Right ventricle myocardium inferior (tissue), 1 donor: ENCODE measurements around the gene EGFR. TPM values are rescaled to one million over a fixed set of nuclear protein-coding genes. Genes with fewer than 3 reads are reported as not detected.

Experiments
- ATAC-seq: fragments of 200-7000 bp; cut with Tn5 transposase; one replicate; pipeline ENCODE4 v1.9.1; 2020; ENCODE audit warnings: mild to moderate bottlenecking, moderate library complexity
- DNase-seq: peaks from one replicate; pipeline ENCODE4 v3.0.0; 2021; ENCODE audit errors: missing footprints
- intact Hi-C: fragments of 100-400 bp; cut with DNase I; formaldehyde crosslinking; loops from one replicate; pipeline ENCODE4 v1.11.0; 2022
- total RNA-seq: library from RNA; stranded (reverse); fragmentation: NEBNext Ultra II Directional; extraction: Animal tissue kit (Norgen Biotek cat#: 25700); gene quantifications from one replicate; pipeline ENCODE4 v1.2.1, GENCODE V29; 2021
- donor health status: DM: no; HTN: yes; CAD: no; lungs with severe emphysema.

The EGFR gene
- total RNA-seq, 1 donor from 2014 or later, result 11.4 TPM

GRCh38 chr7:55004579-55004978, 14.2 kb upstream of the EGFR start:
- intact Hi-C loops, result no loop called here
- ATAC-seq (no peak), DNase-seq (no peak)

DNA sequence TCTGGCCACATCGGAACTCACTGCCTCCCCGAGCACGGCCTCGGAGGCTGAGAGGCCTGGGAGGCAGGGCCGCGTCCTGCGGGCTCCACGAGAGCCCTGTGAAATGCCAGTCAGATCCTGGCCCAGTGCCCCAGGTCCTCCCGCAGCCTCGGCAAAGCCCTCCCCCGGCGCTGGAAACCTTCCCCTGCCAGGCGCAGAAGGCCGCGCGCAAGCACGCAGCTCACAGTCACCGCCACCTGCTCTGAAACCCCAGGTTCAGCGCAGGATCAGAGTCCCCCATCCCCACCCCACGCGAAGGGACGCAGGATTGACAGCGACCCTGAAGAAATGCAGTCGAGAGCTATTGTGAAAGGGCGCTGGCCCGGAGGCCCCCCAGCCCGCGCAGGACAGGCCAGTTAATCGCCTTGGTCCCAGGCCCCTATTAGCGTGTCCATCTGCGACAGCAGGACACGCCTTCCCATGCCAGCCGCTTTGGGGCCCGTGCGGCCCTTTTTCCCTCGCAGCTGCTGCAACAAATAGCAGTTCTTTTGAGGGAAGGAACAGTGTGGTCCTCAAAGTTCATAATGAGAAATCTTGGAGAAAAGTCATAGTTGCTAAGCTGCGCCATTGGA, 13.5 kb upstream of the EGFR start:
- ATAC-seq (no peak), DNase-seq (no peak)
- intact Hi-C loops, result no loop called here

DNA sequence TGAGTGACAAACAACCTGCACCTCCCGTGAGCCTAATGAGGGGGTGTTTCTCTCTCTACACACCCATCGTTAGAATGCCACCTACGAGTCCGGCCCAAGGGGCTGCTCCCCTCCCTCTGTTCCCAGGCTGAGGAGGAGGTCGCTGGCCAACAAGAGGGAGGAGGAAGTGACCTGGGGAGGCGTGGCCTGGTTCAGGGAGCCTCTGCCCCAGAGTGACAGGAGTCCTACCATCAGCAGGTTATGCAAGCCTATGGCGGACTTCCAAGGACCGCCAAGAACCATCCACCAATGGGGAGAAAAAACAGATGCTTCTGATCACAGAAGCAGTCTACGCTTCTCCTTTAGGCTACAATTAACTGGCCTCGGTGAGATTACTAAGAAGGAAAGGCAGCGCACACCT, 12.3 kb upstream of the EGFR start:
- no peak for ATAC-seq
- intact Hi-C loops, result no loop called here
- no peak for DNase-seq

DNA sequence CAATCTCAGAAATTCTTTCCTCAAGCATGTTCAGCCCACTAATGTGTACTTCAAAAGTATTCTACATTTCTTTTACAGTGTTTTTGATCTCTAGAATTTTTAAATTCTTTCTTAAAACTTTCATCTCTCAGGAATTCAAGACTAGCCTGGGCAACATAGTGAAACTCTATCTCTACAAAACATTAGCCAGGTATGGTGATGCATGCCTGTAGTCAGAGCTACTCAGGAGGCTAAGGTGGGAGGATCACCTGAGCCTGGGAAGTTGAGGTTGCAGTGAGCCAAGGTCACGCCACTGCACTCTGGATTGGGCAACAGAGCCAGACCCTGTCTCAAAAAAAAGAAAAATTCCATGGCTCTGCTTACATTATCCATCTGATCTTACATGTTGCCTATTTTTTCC, 5.0 kb upstream of the EGFR start:
- ATAC-seq, result no peak

DNA sequence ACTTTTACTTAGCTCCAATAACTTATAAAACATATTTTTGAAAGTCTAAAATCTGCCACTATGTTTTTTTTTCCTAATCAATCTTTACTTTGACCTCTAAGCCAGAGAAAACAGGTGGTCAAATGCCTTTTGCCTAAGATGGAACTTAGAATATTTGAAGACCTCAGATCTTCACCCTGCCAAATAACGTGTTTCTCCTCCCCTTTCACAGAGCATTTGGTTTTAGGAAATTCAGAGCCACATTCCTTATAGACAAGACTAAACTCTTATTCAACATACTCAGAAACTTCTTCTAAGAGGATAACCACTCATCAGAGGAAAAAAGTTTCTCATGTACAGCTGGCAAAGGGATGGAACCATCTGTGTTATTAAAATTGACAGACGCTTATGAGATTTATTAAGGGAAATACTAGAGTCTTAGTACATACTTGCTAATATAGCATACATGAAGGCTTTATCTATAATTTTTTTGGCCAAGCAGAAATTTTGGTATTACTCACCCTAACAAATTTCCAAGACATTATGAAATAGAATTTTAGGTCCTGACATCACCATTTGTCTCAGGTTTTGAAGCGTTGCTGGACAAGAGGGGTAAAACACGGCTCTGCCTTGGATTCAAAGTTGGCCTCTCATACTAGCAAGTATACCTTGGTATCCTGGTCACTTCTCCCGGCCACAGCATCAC, 2.6 kb upstream of the EGFR start:
- ATAC-seq (no peak), DNase-seq (no peak)
- intact Hi-C loops, result loop anchor here (5.0 to 10.0 kb wide), 3 partner anchors 56 to 221 kb away; no protein-coding TSS in a partner anchor

More for the DNA sequence above, 5.0 kb upstream of the EGFR start:
- DNase-seq, result no peak
- intact Hi-C loops, result loop anchor here (10.0 kb wide), 1 partner anchor 219 kb away; no protein-coding TSS in a partner anchor

- no peak for DNase-seq
- intact Hi-C loops, result loop anchor here (5.0 to 10.0 kb wide), 3 partner anchors 56 to 222 kb away; no protein-coding TSS in a partner anchor
- no peak for ATAC-seq
These were observed 2.1 kb upstream of the EGFR start for GRCh38 chr7:55016746-55017090.

- intact Hi-C loops, result loop anchor here (2.0 to 10.0 kb wide), 4 partner anchors 54 to 237 kb away; no protein-coding TSS in a partner anchor
- no peak for ATAC-seq
- DNase-seq, result no peak
These were observed 976 bp upstream of the EGFR start for GRCh38 chr7:55017841-55018240.

- intact Hi-C loops, result loop anchor here (2.0 to 10.0 kb wide), 4 partner anchors 53 to 236 kb away; no protein-coding TSS in a partner anchor
- ATAC-seq (peak; percentile 47), DNase-seq (peak; percentile 88)
These were observed 424 bp downstream of the EGFR start for GRCh38 chr7:55019191-55019690.

- ATAC-seq, result peak; percentile 23
- intact Hi-C loops, result loop anchor here (2.0 to 10.0 kb wide), 5 partner anchors 42 to 235 kb away; no protein-coding TSS in a partner anchor
These were observed 1.1 kb downstream of the EGFR start for GRCh38 chr7:55019691-55020465.

GRCh38 chr7:55020466-55020871, 1.7 kb downstream of the EGFR start:
- DNase-seq (no peak), ATAC-seq (peak; percentile 34)
- intact Hi-C loops, result loop anchor here (5.0 kb wide), 1 partner anchor 42 kb away; no protein-coding TSS in a partner anchor

More at GRCh38 chr7:55019691-55020465, 1.1 kb downstream of the EGFR start:
- no peak for DNase-seq

GRCh38 chr7:55021053-55021452, 2.2 kb downstream of the EGFR start:
- intact Hi-C loops, result loop anchor here (5.0 kb wide), 1 partner anchor 41 kb away; no protein-coding TSS in a partner anchor
- ATAC-seq (no peak), DNase-seq (no peak)

GRCh38 chr7:55022002-55022985, 3.5 kb downstream of the EGFR start:
- DNase-seq (no peak), ATAC-seq (no peak)
- intact Hi-C loops, result loop anchor here (5.0 kb wide), 1 partner anchor 40 kb away; no protein-coding TSS in a partner anchor

DNA sequence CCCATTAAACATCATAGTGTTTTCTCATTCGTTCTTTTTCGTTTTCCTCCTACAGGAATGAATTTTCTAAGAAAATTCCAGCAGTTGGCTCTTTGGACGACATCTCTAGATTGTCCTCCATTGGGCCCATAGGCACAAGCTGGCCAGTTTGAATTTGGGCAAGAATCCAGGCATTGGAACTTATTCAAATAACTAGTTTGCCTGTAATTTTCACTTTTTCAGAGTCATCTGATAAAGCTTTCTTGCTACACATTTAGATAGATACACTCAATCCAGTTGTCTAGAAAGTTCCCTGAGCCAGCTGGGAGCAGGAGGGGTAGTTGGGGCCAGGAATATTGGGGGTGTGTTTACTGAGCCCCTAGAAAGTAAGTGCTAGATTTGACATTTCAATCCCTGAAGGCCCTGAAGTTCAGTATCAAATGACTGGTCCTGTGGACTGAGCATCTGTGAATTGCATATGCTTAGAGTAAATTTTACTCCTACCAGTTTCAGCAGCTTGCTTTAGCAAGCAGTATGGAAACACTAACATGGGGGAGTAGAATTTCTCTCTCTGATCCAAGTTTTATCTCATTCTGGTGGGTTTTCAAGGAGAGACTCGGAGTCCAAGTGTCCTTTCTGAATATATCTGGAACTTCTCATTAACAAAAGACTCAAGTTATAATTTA, 5.2 kb downstream of the EGFR start:
- DNase-seq, result no peak
- ATAC-seq, result no peak
- intact Hi-C loops, result loop anchor here (5.0 kb wide), 1 partner anchor 38 kb away; no protein-coding TSS in a partner anchor

- no peak for DNase-seq
- intact Hi-C loops, result loop anchor here (5.0 kb wide), 1 partner anchor 38 kb away; no protein-coding TSS in a partner anchor
- no peak for ATAC-seq
These were observed 6.0 kb downstream of the EGFR start for GRCh38 chr7:55024776-55025175.

- ATAC-seq (no peak), DNase-seq (no peak)
- intact Hi-C loops, result no loop called here
These were observed 7.4 kb downstream of the EGFR start for GRCh38 chr7:55026086-55026790.

GRCh38 chr7:55026867-55027490, 8.2 kb downstream of the EGFR start:
- ATAC-seq, result peak; percentile 70
- intact Hi-C loops, result no loop called here
- DNase-seq, result no peak
